Osteoblast (primary cell): ENCODE measurements around the gene BICD2. TPM values are rescaled to one million over a fixed set of nuclear protein-coding genes. Genes with fewer than 3 reads are reported as not detected.

Source experiments
- DNase-seq: peaks from one replicate; pipeline ENCODE4 v3.0.0; 2011; ENCODE audit warnings: low spot score, mixed read lengths; ENCODE audit not compliant: insufficient read length; ENCODE audit errors: missing footprints
- H2AFZ ChIP-seq: 2 replicates; pipeline ENCODE4 v1.6.0; 2011; ENCODE audit warnings: mild to moderate bottlenecking, low read length
- H3K27ac ChIP-seq: 2 replicates; pipeline ENCODE4 v1.5.1; 2011; ENCODE audit warnings: mild to moderate bottlenecking, low read depth, low read length, moderate library complexity
- H3K27me3 ChIP-seq: 2 replicates; pipeline ENCODE4 v1.6.0; 2012; ENCODE audit warnings: mild to moderate bottlenecking, control low read depth, inconsistent platforms, low read length, moderate library complexity; ENCODE audit not compliant: insufficient read depth
- H3K36me3 ChIP-seq: 2 replicates; pipeline ENCODE4 v1.5.1; 2011; ENCODE audit warnings: mild to moderate bottlenecking, low read length, control low read depth, moderate library complexity; ENCODE audit not compliant: insufficient read depth
- H3K4me1 ChIP-seq: 2 replicates; pipeline ENCODE4 v1.5.1; 2011; ENCODE audit warnings: mild to moderate bottlenecking, low read length, control low read depth, moderate library complexity; ENCODE audit not compliant: insufficient read depth
- H3K4me2 ChIP-seq: 2 replicates; pipeline ENCODE4 v1.6.0; 2011; ENCODE audit warnings: mild to moderate bottlenecking, low read length; ENCODE audit not compliant: insufficient read depth
- H3K4me3 ChIP-seq: fragments of 200-600 bp; sonication (generic); 3 replicates; pipeline ENCODE4 v1.5.1; 2012; ENCODE audit warnings: mild to moderate bottlenecking, low read length, inconsistent platforms; ENCODE audit not compliant: insufficient read depth
- H3K79me2 ChIP-seq: 2 replicates; pipeline ENCODE4 v1.6.0; 2012; ENCODE audit warnings: mild to moderate bottlenecking, low read length, control low read depth, inconsistent platforms; ENCODE audit not compliant: insufficient read depth
- H3K9me3 ChIP-seq: 2 replicates; pipeline ENCODE4 v1.5.1; 2011; ENCODE audit warnings: low read depth, low read length, control low read depth
- H4K20me1 ChIP-seq: 2 replicates; pipeline ENCODE4 v1.6.0; 2012; ENCODE audit warnings: mild to moderate bottlenecking, low read length, control low read depth; ENCODE audit not compliant: insufficient read depth
- total RNA-seq: library from RNA; depleted of rRNA; stranded (reverse); fragments of >200 nt; gene quantifications from 2 replicates; pipeline ENCODE4 v1.2.3, GENCODE V29; 2012
- TF ChIP-seq, protein P1 (sequence below): IDR thresholded peaks from 2 replicates; pipeline ENCODE4 v1.5.1; 2011; ENCODE audit warnings: mild to moderate bottlenecking, low read depth, low read length, moderate library complexity; ENCODE audit errors: extremely low read depth

The BICD2 gene
- total RNA-seq, 1 donor, result 31.8 TPM

DNA sequence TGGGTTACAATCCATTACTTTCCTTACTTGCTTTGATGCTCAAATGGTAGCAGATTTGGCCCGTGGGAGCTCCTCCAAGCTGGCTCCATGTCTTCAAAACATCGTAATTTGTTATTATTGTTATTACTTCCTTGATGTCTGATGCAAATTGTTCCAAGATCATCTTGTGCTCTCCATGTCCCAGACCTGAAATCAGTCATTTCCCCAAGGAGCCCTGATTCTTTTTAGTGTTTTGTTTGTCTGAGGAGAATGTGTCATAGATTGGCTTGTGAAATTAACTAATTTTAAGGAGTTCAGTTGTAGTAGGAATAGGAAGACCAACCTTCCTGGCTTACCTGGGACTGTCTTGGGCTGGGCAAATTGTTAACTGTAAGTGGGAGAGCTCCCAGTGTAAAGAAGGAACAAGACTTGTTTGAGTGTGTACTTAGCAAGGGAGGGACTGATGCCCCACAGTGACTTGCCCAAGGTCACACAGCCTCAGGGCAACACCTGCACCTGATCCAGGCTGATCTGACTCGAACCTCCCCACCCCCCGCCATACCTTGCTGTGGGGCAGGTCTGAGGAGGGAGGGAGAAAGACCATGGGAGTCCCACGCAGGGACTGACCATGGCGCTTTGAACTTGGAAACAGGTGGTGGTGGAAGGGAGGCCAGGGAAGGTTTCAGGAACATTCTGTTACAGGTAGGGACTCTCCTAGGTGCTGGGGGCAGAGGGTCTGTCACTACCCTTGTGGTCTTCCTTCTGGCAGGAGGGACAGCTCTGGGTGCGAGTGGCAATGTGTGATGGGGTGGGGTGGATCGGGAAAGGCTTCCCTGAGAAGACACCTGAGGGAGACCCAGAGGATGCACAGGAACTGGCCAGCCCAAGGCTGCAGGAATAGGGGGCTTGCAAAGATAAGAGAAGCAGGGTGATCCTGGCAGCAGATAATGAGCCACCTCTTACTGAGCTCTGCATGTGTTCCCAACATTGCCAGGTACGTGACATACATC, 2.7 kb upstream of the BICD2 start:
- TF ChIP-seq, protein P1, sequence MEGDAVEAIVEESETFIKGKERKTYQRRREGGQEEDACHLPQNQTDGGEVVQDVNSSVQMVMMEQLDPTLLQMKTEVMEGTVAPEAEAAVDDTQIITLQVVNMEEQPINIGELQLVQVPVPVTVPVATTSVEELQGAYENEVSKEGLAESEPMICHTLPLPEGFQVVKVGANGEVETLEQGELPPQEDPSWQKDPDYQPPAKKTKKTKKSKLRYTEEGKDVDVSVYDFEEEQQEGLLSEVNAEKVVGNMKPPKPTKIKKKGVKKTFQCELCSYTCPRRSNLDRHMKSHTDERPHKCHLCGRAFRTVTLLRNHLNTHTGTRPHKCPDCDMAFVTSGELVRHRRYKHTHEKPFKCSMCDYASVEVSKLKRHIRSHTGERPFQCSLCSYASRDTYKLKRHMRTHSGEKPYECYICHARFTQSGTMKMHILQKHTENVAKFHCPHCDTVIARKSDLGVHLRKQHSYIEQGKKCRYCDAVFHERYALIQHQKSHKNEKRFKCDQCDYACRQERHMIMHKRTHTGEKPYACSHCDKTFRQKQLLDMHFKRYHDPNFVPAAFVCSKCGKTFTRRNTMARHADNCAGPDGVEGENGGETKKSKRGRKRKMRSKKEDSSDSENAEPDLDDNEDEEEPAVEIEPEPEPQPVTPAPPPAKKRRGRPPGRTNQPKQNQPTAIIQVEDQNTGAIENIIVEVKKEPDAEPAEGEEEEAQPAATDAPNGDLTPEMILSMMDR, result no peak
- Histone ChIP-seq H3K27ac (no peak overlapping the region), H3K79me2 (peaks cover 22% of the 10 kb centered on the region), H3K9me3 (no peaks in the 10 kb centered on the region), H4K20me1 (peaks cover 15% of the 10 kb centered on the region), H3K36me3 (no peaks in the 10 kb centered on the region), H3K27me3 (no peaks in the 10 kb centered on the region), H3K4me2 (no peak overlapping the region), H3K4me1 (peaks cover 14% of the 10 kb centered on the region), H3K4me3 (no peak overlapping the region), H2AFZ (no peak overlapping the region)
- DNase-seq, result no peak

DNA sequence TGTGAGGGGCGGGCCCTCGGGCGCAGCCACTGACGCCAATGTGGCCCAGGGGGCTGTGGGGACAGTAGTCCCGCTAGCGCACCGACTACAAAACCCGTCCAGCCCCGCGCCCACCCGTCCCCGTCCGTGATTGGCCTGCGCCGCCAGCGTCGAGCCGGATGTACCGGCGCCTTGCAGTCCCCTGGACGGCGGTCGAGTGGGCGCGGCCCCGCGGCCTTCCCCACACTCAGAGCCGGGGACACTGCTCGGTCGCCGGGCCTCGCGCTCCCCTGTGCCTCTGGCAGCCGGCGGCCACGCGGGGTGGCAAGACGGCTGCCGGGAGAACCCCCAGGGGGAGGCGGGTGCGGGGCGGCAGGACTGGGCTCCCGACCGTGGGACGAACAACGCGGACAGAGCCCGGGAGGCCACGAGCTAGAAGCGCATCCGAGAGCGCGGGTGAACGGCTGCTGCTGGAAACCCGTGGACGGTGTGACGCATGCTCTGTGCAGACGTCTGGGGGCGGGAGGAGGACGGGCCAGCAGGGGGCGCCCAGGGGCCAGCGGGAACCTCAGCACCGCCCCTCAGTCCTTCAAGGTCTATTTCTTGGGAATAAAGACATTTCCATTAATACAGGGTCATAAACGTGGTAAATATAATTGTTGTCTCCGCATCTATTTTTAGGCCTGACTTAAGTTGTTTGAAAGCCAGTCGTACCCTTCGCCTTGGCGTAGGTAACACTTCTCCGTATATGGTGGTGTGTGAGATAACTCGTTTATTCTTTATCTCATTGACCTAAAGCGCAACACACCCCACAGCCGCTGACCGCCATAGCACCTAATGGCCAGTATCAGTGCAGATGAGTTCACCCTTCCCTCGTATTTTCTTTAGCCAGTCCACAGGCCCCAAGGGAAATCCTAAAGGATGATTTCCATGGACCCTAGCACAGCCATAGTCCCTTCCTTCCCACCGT, 629 bp upstream of the BICD2 start:
- TF ChIP-seq, protein P1, result peak; percentile 93
- H2AFZ ChIP-seq, result peak overlapping the region; percentile 92
- peak overlapping the region; percentile 94 for H3K4me3 ChIP-seq
- H3K79me2 ChIP-seq, result peaks cover 43% of the 10 kb centered on the region
- H3K36me3 ChIP-seq, result no peaks in the 10 kb centered on the region
- peaks cover 14% of the 10 kb centered on the region for H3K4me1 ChIP-seq
- H3K9me3 ChIP-seq, result no peaks in the 10 kb centered on the region
- peak overlapping the region; percentile 94 for H3K4me2 ChIP-seq
- peak; percentile 100 for DNase-seq
- peaks cover 30% of the 10 kb centered on the region for H4K20me1 ChIP-seq
- no peaks in the 10 kb centered on the region for H3K27me3 ChIP-seq
- H3K27ac ChIP-seq, result peak overlapping the region; percentile 84

DNA sequence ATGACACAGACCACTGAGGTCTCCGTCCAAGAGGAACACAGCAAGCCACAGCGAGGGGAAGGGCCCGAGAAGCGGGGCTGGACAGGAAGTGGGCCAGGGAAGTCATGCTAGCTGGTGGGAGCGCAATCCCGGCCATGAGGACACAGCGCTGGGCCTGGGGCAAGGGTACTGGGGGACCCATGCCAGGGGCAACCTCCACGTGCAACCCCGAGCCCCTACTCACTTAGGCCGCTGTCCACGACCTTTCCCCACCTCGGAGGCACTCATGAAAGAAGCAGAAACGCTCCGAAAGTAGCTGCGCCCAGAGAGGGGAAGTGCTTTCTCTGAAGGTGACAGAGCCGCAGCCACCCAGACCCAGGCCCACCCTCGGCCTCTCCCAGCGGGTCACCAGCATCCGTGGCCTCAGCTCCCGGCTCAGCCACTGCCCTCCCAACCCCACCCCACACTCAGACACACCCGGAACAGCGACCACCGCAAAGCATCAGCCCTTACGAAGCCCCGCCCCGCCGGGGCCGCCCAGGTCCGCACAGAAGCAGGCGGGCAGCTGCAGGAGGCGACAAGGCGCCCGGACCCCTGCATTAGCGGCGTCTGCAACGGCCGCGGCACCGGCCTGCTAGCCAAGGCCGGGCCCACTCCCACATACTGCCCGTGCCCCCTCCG, 782 bp downstream of the BICD2 start:
- peak overlapping the region; percentile 53 for H3K27ac ChIP-seq
- peaks cover 42% of the 10 kb centered on the region for H4K20me1 ChIP-seq
- TF ChIP-seq, protein P1, result no peak
- H3K79me2 ChIP-seq, result peaks cover 57% of the 10 kb centered on the region
- H3K4me1 ChIP-seq, result peaks cover 14% of the 10 kb centered on the region
- H3K36me3 ChIP-seq, result no peaks in the 10 kb centered on the region
- peak overlapping the region; percentile 78 for H2AFZ ChIP-seq
- peak overlapping the region; percentile 92 for H3K4me2 ChIP-seq
- peak; percentile 94 for DNase-seq
- no peaks in the 10 kb centered on the region for H3K27me3 ChIP-seq
- H3K9me3 ChIP-seq, result no peaks in the 10 kb centered on the region
- H3K4me3 ChIP-seq, result peak overlapping the region; percentile 94
